ENCODE results near the gene ELMO3. TPM values are rescaled to one million over a fixed set of nuclear protein-coding genes. Genes with fewer than 3 reads are reported as not detected.

ELMO3 gene
- total RNA-seq, 1 donor from 2014 or later, result 1.7 TPM

DNA sequence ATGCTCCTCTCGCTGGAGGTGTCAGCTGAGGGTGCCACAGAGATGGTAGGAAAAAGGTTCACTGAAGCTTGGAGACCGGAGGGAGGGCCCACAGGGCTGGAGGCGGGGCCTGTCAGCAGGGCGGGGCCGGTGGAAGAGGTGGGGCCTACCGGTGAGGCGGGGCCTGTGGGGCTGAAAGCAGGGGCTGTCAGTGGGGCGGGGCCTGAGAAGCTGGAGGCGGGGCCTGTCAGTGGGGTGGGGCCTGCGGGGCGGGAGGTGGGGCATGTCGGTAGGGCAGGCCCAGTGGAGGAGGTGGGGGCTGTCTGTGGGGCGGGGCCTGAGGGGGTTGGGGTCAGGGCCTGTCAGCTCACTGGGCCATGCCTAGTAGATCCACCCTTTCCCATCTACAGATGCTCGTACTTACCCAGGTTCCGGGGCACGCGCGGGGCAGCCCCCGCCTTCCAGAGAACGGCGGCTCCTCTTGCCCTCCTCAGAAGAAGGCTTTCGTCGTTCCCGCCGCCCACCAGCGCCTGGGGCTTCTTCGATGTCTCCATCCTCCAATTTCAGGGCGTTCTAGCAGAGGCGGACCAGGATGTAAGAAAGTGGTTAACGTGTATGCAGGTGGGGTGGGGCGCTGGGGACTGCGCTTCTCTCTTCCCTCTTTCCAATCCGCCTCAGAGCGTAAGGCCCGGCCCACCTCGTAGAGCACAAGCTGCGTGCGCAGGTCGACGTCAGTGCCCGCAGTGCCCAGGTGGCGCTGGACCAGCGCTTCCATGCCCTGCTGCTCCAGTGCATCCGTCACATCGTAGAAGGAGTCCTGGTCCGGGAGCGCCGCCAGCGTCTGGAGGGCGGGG lies 37.8 kb downstream of the ELMO3 start:
- Mint-ChIP-seq H3K27ac (ENCODE audit: unreplicated experiment) (peak overlapping the region; percentile 54), H3K4me3 (ENCODE audit: unreplicated experiment) (no peak overlapping the region), H3K36me3 (ENCODE audit: unreplicated experiment) (peaks cover 29% of the 10 kb centered on the region), H3K4me1 (ENCODE audit: unreplicated experiment) (peaks cover 20% of the 10 kb centered on the region), H3K27me3 (ENCODE audit: unreplicated experiment) (no peaks in the 10 kb centered on the region), H3K9me3 (ENCODE audit: unreplicated experiment) (no peaks in the 10 kb centered on the region)
- DNase-seq (ENCODE audit: extremely low spot score, unreplicated experiment), result no peak
- TF ChIP-seq, protein P1, sequence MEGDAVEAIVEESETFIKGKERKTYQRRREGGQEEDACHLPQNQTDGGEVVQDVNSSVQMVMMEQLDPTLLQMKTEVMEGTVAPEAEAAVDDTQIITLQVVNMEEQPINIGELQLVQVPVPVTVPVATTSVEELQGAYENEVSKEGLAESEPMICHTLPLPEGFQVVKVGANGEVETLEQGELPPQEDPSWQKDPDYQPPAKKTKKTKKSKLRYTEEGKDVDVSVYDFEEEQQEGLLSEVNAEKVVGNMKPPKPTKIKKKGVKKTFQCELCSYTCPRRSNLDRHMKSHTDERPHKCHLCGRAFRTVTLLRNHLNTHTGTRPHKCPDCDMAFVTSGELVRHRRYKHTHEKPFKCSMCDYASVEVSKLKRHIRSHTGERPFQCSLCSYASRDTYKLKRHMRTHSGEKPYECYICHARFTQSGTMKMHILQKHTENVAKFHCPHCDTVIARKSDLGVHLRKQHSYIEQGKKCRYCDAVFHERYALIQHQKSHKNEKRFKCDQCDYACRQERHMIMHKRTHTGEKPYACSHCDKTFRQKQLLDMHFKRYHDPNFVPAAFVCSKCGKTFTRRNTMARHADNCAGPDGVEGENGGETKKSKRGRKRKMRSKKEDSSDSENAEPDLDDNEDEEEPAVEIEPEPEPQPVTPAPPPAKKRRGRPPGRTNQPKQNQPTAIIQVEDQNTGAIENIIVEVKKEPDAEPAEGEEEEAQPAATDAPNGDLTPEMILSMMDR (IDR thresholded peaks at IDR 0.05), result no peak

DNA sequence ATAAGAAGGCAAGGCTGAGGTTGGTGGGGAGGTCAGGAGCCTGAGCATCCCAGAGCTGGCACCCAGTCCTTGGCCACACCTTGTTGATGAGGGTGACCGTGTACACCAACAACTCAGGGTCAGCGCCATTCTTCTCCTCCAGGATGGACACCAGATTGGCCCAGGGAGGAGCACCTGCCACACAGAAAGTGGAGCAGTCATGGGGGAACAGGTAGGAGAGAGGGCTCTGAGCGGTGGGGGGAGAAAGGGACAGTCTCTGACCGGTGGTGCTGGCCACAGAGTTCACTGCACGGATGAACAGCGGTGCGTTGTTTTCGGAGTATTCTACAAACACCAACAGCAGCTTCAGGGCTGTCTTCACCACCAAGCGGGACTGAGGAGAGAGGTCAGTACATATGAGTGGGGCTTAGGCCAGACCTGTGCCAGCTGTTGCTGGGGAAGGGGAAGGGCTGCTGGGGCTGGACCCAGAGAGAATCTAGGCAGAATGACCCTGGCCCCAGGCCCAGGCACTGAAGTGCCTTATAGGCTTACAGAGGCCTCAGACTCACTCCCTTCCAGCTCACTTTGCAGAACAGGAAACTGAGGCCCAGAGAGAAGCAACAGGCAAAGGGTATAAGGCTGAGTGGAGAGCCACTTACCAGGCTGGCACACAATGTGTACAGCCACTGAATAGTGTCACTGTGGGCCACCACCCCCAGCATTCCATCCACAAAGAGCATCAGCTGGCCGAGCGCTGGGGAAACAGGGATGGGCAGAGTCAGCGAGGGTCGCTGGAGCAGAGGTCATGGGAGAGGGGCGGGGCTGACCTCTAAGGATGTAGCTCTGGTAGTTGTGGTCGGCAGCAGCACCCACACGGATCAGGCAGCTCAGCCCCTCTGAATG lies 38.7 kb downstream of the ELMO3 start:
- Mint-ChIP-seq H3K36me3 (ENCODE audit: unreplicated experiment) (peaks cover 29% of the 10 kb centered on the region), H3K4me3 (ENCODE audit: unreplicated experiment) (no peak overlapping the region), H3K9me3 (ENCODE audit: unreplicated experiment) (no peaks in the 10 kb centered on the region), H3K27ac (ENCODE audit: unreplicated experiment) (no peak overlapping the region), H3K27me3 (ENCODE audit: unreplicated experiment) (no peaks in the 10 kb centered on the region), H3K4me1 (ENCODE audit: unreplicated experiment) (peaks cover 27% of the 10 kb centered on the region)
- no peak for DNase-seq (ENCODE audit: extremely low spot score, unreplicated experiment)
- TF ChIP-seq, protein P1 (IDR thresholded peaks at IDR 0.05), result no peak

DNA sequence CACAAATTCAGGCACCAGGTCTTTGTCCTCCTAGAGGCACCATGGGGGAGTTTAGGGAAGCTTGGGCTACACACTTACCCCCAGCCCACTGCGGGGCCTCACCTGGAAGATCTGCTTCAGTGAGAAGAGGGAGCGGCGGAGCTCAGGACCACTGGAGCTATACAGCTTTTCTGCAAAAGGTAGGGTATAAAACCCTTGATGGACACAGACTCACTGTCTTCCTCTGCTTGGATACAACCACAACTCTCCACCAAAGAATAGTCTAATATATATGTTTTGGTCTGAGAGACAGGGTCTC lies 39.3 kb downstream of the ELMO3 start:
- no peak overlapping the region for H3K4me3 Mint-ChIP-seq (ENCODE audit: unreplicated experiment)
- H3K27me3 Mint-ChIP-seq (ENCODE audit: unreplicated experiment), result no peaks in the 10 kb centered on the region
- no peaks in the 10 kb centered on the region for H3K9me3 Mint-ChIP-seq (ENCODE audit: unreplicated experiment)
- H3K36me3 Mint-ChIP-seq (ENCODE audit: unreplicated experiment), result peaks cover 29% of the 10 kb centered on the region
- TF ChIP-seq, protein P1 (IDR thresholded peaks at IDR 0.05), result no peak
- H3K4me1 Mint-ChIP-seq (ENCODE audit: unreplicated experiment), result peaks cover 28% of the 10 kb centered on the region
- no peak overlapping the region for H3K27ac Mint-ChIP-seq (ENCODE audit: unreplicated experiment)
- no peak for DNase-seq (ENCODE audit: extremely low spot score, unreplicated experiment)

DNA sequence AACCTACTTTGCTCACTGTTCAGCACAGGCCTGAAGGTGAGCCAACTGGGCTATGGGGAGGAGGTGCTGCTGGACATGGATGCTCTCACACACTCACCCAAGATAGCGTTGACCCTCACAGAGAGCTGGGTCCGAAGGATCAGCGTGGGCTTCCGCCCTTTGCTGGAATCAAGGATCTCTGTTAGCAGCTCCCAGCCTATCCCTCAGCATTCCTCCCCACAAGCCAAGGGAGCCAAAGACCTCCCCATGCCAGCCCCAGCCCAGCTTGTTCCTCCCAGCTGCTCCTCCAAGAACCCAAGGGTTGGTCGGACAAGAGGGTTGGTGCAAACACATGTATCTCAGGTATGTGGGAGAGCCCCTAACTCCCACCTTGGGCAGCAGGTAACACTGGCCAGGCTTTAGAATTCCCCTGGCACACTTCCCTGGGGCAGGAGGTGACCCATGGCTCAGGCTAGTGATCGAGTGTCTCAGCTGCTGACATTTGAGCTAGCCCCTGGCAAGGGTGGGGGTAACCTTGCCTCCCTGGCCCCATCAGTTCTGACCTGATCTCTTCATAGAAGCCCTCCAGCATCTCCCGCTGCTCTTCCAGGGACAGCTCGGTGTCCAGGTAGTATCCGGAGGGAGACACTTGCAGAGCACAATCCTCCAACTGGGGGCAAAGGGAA lies 40.0 kb downstream of the ELMO3 start:
- no peak overlapping the region for H3K4me3 Mint-ChIP-seq (ENCODE audit: unreplicated experiment)

More for the DNA sequence above, 40.0 kb downstream of the ELMO3 start:
- Mint-ChIP-seq H3K36me3 (ENCODE audit: unreplicated experiment) (peaks cover 25% of the 10 kb centered on the region), H3K9me3 (ENCODE audit: unreplicated experiment) (no peaks in the 10 kb centered on the region), H3K27ac (ENCODE audit: unreplicated experiment) (no peak overlapping the region), H3K27me3 (ENCODE audit: unreplicated experiment) (no peaks in the 10 kb centered on the region), H3K4me1 (ENCODE audit: unreplicated experiment) (peaks cover 35% of the 10 kb centered on the region)
- DNase-seq (ENCODE audit: extremely low spot score, unreplicated experiment), result no peak
- TF ChIP-seq, protein P1 (IDR thresholded peaks at IDR 0.05), result no peak

Measured in osteocyte (in vitro differentiated cells).